ENCODE results near the gene RPTOR.

Gene RPTOR

GRCh38 chr17:80860101-80860671, 315.5 kb downstream of the RPTOR start:
- Histone ChIP-seq H3K4me1 (ENCODE audit: insufficient read depth, low read length) (peaks cover 4% of the 10 kb centered on the region; the same call in 1 of the 2 replicates), H3K4me2 (ENCODE audit: insufficient read depth, low read length) (no peak overlapping the region), H3K9me3 (ENCODE audit: insufficient read depth, low read length, severe bottlenecking) (no peaks in the 10 kb centered on the region), H4K20me1 (ENCODE audit: insufficient read depth, low read length) (no peaks in the 10 kb centered on the region), H2AFZ (ENCODE audit: low read depth, low read length) (no peak overlapping the region), H3K36me3 (ENCODE audit: insufficient read depth, low read length) (peaks cover 56% of the 10 kb centered on the region), H3K27me3 (ENCODE audit: insufficient read depth, low read length, poor library complexity) (no peaks in the 10 kb centered on the region), H3K4me3 (ENCODE audit: low read depth in 1 of 2, low read length in 2 of 2) (no peak overlapping the region), H3K27ac (ENCODE audit: low read length) (peak overlapping the region; percentile 19; the same call in 1 of the 2 replicates), H3K79me2 (ENCODE audit: insufficient read depth, low read length) (no peaks in the 10 kb centered on the region), H3K9ac (ENCODE audit: low read depth, low read length) (no peak overlapping the region)
- DNase-seq, result no peak
- TF ChIP-seq EZH2 (IDR thresholded peaks at IDR 0.05; ENCODE audit: borderline replicate concordance, low read depth, low read length, severe bottlenecking) (no peak), CTCF (IDR thresholded peaks at IDR 0.05; ENCODE audit: borderline replicate concordance, extremely low read depth, low read length, poor library complexity, severe bottlenecking) (no peak)
- ATAC-seq (ENCODE audit: insufficient read depth, low read depth), result no peak

- Histone ChIP-seq H3K9me3 (ENCODE audit: insufficient read depth, low read length, severe bottlenecking) (no peaks in the 10 kb centered on the region), H3K27me3 (ENCODE audit: insufficient read depth, low read length, poor library complexity) (no peaks in the 10 kb centered on the region), H2AFZ (ENCODE audit: low read depth, low read length) (no peak overlapping the region), H3K27ac (ENCODE audit: low read length) (no peak overlapping the region; the same call in 1 of the 2 replicates), H3K36me3 (ENCODE audit: insufficient read depth, low read length) (peaks cover 49% of the 10 kb centered on the region), H3K4me1 (ENCODE audit: insufficient read depth, low read length) (peaks cover 4% of the 10 kb centered on the region; the same call in 1 of the 2 replicates), H3K79me2 (ENCODE audit: insufficient read depth, low read length) (no peaks in the 10 kb centered on the region), H3K9ac (ENCODE audit: low read depth, low read length) (no peak overlapping the region), H3K4me3 (ENCODE audit: low read depth in 1 of 2, low read length in 2 of 2) (no peak overlapping the region), H3K4me2 (ENCODE audit: insufficient read depth, low read length) (no peak overlapping the region), H4K20me1 (ENCODE audit: insufficient read depth, low read length) (no peaks in the 10 kb centered on the region)
- ATAC-seq (ENCODE audit: insufficient read depth, low read depth), result no peak
- no peak for TF ChIP-seq CTCF (IDR thresholded peaks at IDR 0.05; ENCODE audit: borderline replicate concordance, extremely low read depth, low read length, poor library complexity, severe bottlenecking)
- DNase-seq, result no peak
Measured at GRCh38 chr17:80860703-80861417, 316.2 kb downstream of the RPTOR start.

- H3K4me2 ChIP-seq (ENCODE audit: insufficient read depth, low read length), result no peak overlapping the region
- H3K79me2 ChIP-seq (ENCODE audit: insufficient read depth, low read length), result no peaks in the 10 kb centered on the region
- H3K9ac ChIP-seq (ENCODE audit: low read depth, low read length), result no peak overlapping the region
- peak overlapping the region; percentile 45; the same call in 1 of the 2 replicates for H3K27ac ChIP-seq (ENCODE audit: low read length)
- no peak overlapping the region for H2AFZ ChIP-seq (ENCODE audit: low read depth, low read length)
- TF ChIP-seq EZH2 (IDR thresholded peaks at IDR 0.05; ENCODE audit: borderline replicate concordance, low read depth, low read length, severe bottlenecking) (no peak), CTCF (IDR thresholded peaks at IDR 0.05; ENCODE audit: borderline replicate concordance, extremely low read depth, low read length, poor library complexity, severe bottlenecking) (no peak)
- H3K4me3 ChIP-seq (ENCODE audit: low read depth in 1 of 2, low read length in 2 of 2), result no peak overlapping the region
- ATAC-seq (ENCODE audit: insufficient read depth, low read depth) (no peak), DNase-seq (no peak)
- H3K36me3 ChIP-seq (ENCODE audit: insufficient read depth, low read length), result peaks cover 44% of the 10 kb centered on the region
- H3K4me1 ChIP-seq (ENCODE audit: insufficient read depth, low read length), result peaks cover 4% of the 10 kb centered on the region; the same call in 1 of the 2 replicates
- H3K27me3 ChIP-seq (ENCODE audit: insufficient read depth, low read length, poor library complexity), result no peaks in the 10 kb centered on the region
- no peaks in the 10 kb centered on the region for H3K9me3 ChIP-seq (ENCODE audit: insufficient read depth, low read length, severe bottlenecking)
- H4K20me1 ChIP-seq (ENCODE audit: insufficient read depth, low read length), result no peaks in the 10 kb centered on the region
Measured at GRCh38 chr17:80861418-80861815, 316.8 kb downstream of the RPTOR start.
